A673 (cell line): Measurements from ENCODE around the gene CTNNA2. TPM values are rescaled to one million over a fixed set of nuclear protein-coding genes. Genes with fewer than 3 reads are reported as not detected.
"Not testable (repeated sequence)": the region's sequence is repeated elsewhere in the genome, so short reads cannot be mapped to it uniquely, and the experiment has no call there.

Source experiments
- BruUV-seq: library from RNA; stranded (reverse); fragments of 400-500 nt; replicated peaks from 2 replicates; lab custom pipeline; 2021; lab: Mats Ljungman, UMichigan
- CTCF ChIA-PET: fragments of 300-600 bp; sonication (Branson Sonifier 250); formaldehyde crosslinking; loops from one replicate; lab custom pipeline; 2022; ENCODE audit warnings: antibody characterized with exemption; lab: Charles Lee
- POLR2A ChIA-PET: fragments of 300-600 bp; sonication (Branson Sonifier 250); formaldehyde crosslinking; loops from one replicate; lab custom pipeline; 2022; ENCODE audit warnings: antibody characterized with exemption; ENCODE audit not compliant: low non-redundant PET; lab: Charles Lee
- DNase-seq: peaks from one replicate; pipeline ENCODE4 v3.0.0-alpha.2; 2015; ENCODE audit warnings: low spot score
- H3K27ac ChIP-seq: fragments of 200-600 bp; sonication (generic); 2 replicates; pipeline ENCODE4 v1.5.1; 2016; ENCODE audit warnings: mixed run types, low read depth, mild to moderate bottlenecking, mixed read lengths, antibody characterized with exemption, low read length; ENCODE audit not compliant: poor library complexity, severe bottlenecking
- H3K27me3 ChIP-seq: fragments of 200-600 bp; sonication (generic); replicated peaks from 2 replicates; pipeline ENCODE4 v1.6.1; 2017; ENCODE audit warnings: mixed run types, low read depth, mild to moderate bottlenecking, mixed read lengths, antibody characterized with exemption, low read length; ENCODE audit not compliant: insufficient read depth, poor library complexity
- H3K36me3 ChIP-seq: fragments of 200-600 bp; sonication (generic); 2 replicates; pipeline ENCODE4 v1.6.1; 2016; ENCODE audit warnings: mixed run types, mild to moderate bottlenecking, mixed read lengths, antibody characterized with exemption, low read length; ENCODE audit not compliant: insufficient read depth, poor library complexity, severe bottlenecking
- H3K4me1 ChIP-seq: fragments of 200-600 bp; sonication (generic); 2 replicates; pipeline ENCODE4 v1.6.1; 2017; ENCODE audit warnings: mixed run types, mild to moderate bottlenecking, mixed read lengths, antibody characterized with exemption, low read length; ENCODE audit not compliant: insufficient read depth, poor library complexity, severe bottlenecking
- H3K4me3 ChIP-seq: fragments of 200-600 bp; sonication (generic); 2 replicates; pipeline ENCODE4 v1.5.1; 2016; ENCODE audit warnings: low read depth, mixed run types, mild to moderate bottlenecking, mixed read lengths, low read length; ENCODE audit not compliant: poor library complexity, severe bottlenecking
- H3K9me3 ChIP-seq: fragments of 200-600 bp; sonication (generic); 2 replicates; pipeline ENCODE4 v1.6.1; 2016; ENCODE audit warnings: mixed run types, low read depth, mild to moderate bottlenecking, mixed read lengths, antibody characterized with exemption, low read length; ENCODE audit not compliant: poor library complexity, severe bottlenecking
- EZH2 ChIP-seq: fragments of 200-600 bp; sonication (generic); IDR thresholded peaks from 2 replicates; pipeline ENCODE4 v1.6.1; 2017; ENCODE audit warnings: borderline replicate concordance, low read depth, mild to moderate bottlenecking, mixed read lengths, antibody characterized with exemption, low read length; ENCODE audit not compliant: poor library complexity, severe bottlenecking
- intact Hi-C: fragments of 100-400 bp; cut with micrococcal nuclease; formaldehyde crosslinking; loops from one replicate; pipeline ENCODE4 v1.10.0; 2022; ENCODE audit not compliant: unreplicated experiment
- total RNA-seq: library from RNA; stranded (reverse); gene quantifications from 2 replicates; pipeline ENCODE4 v1.2.3, GENCODE V29; 2021
- TF ChIP-seq, protein P1 (sequence below): fragments of 300-800, 200-600 bp; sonication (generic); conservative IDR thresholded peaks from 2 replicates; pipeline ENCODE4 v1.5.1; 2017; ENCODE audit warnings: low read depth, mild to moderate bottlenecking, antibody characterized with exemption, low read length, moderate library complexity, mixed read lengths

CTNNA2 gene
- total RNA-seq, 1 experiment from 2014 or later = not detected

- H3K4me3 ChIP-seq = no peak overlapping the region
- ChIA-PET CTCF (no interaction called here), POLR2A (no interaction called here)
- no peaks in the 10 kb centered on the region for H3K36me3 ChIP-seq
- TF ChIP-seq EZH2 = no peak
- TF ChIP-seq, protein P1, sequence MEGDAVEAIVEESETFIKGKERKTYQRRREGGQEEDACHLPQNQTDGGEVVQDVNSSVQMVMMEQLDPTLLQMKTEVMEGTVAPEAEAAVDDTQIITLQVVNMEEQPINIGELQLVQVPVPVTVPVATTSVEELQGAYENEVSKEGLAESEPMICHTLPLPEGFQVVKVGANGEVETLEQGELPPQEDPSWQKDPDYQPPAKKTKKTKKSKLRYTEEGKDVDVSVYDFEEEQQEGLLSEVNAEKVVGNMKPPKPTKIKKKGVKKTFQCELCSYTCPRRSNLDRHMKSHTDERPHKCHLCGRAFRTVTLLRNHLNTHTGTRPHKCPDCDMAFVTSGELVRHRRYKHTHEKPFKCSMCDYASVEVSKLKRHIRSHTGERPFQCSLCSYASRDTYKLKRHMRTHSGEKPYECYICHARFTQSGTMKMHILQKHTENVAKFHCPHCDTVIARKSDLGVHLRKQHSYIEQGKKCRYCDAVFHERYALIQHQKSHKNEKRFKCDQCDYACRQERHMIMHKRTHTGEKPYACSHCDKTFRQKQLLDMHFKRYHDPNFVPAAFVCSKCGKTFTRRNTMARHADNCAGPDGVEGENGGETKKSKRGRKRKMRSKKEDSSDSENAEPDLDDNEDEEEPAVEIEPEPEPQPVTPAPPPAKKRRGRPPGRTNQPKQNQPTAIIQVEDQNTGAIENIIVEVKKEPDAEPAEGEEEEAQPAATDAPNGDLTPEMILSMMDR = no peak
- no TSS peak for BruUV-seq
- no peaks in the 10 kb centered on the region for H3K9me3 ChIP-seq
- no peaks in the 10 kb centered on the region for H3K4me1 ChIP-seq
- H3K27me3 ChIP-seq = no peaks in the 10 kb centered on the region
- H3K27ac ChIP-seq = no peak overlapping the region
- intact Hi-C loops = no loop called here
- no peak for DNase-seq
These were observed 682.2 kb downstream of the CTNNA2 start for GRCh38 chr2:80195034-80195433.

DNA sequence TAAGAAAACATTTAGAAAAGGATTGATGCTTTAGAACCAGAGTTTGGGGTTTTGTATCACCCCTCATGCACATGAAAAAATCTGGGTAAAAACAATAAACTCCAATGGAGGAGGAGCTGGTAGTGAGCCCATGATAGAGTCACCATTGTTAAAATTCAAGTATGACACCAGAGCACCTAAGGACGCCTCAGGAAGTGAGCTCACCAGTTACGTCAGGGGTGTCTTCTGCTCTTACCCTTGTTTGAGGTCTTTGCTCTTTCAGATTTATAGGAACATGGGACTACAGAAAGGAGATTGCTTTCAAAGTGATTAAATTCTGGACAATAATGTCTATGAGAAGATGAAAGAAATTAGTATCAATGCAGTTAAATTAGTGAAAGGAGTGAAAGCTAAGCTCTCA, 685.2 kb downstream of the CTNNA2 start:
- no TSS peak for BruUV-seq
- TF ChIP-seq, protein P1 = no peak
- TF ChIP-seq EZH2 = no peak
- H3K27me3 ChIP-seq = no peaks in the 10 kb centered on the region
- H3K4me3 ChIP-seq = no peak overlapping the region
- POLR2A ChIA-PET = no interaction called here
- intact Hi-C loops = no loop called here
- no peaks in the 10 kb centered on the region for H3K36me3 ChIP-seq
- CTCF ChIA-PET = no interaction called here
- DNase-seq = no peak
- H3K9me3 ChIP-seq = no peaks in the 10 kb centered on the region
- no peaks in the 10 kb centered on the region for H3K4me1 ChIP-seq
- no peak overlapping the region for H3K27ac ChIP-seq

DNA sequence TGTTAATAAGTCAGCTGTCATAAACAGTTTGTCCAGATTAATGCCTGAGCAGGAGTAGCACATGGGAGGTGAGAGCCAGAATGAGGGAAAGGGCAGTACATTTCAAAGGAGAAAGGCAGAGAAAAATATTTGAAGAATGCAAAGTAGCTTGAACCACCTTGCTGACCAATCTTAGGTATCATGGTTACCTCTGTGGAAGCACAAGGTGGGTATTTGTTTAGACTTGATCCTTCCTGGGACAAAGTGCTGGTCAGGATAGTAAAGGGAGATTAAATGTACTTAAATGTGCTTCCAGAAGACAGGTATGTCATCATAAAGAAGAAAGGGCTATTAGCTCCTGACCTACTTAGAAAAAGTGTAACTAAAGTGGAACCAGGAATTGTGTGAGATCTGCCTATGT, 686.7 kb downstream of the CTNNA2 start:
- Histone ChIP-seq H3K27ac (no peak overlapping the region), H3K9me3 (no peaks in the 10 kb centered on the region), H3K4me1 (no peaks in the 10 kb centered on the region), H3K4me3 (no peak overlapping the region), H3K36me3 (no peaks in the 10 kb centered on the region), H3K27me3 (no peaks in the 10 kb centered on the region)
- TF ChIP-seq, protein P1 = no peak
- no peak for TF ChIP-seq EZH2
- BruUV-seq = no TSS peak
- DNase-seq = no peak
- ChIA-PET CTCF (no interaction called here), POLR2A (no interaction called here)
- intact Hi-C loops = no loop called here

GRCh38 chr2:80203929-80204328, 691.1 kb downstream of the CTNNA2 start:
- H3K4me1 ChIP-seq, H3K36me3 ChIP-seq, H3K27ac ChIP-seq, POLR2A ChIA-PET, CTCF ChIA-PET, intact Hi-C loops, H3K27me3 ChIP-seq, DNase-seq, H3K4me3 ChIP-seq, H3K9me3 ChIP-seq, BruUV-seq: not testable (repeated sequence)
